Neural cell (in vitro differentiated cells): ENCODE data around the gene KATNAL1.

ENCODE experiments used
- RAD21 ChIP-seq: fragments of 450-650 bp; conservative IDR thresholded peaks from 2 replicates; pipeline ENCODE4 v1.6.1; 2014; ENCODE audit warnings: antibody characterized with exemption, mild to moderate bottlenecking, moderate library complexity
- TF ChIP-seq, protein P1 (sequence below): fragments of 450-650 bp; IDR thresholded peaks from 2 replicates; pipeline ENCODE4 v1.5.1; 2014; ENCODE audit warnings: antibody characterized with exemption, mild to moderate bottlenecking, moderate library complexity; ENCODE audit not compliant: poor library complexity, severe bottlenecking

GRCh38 chr13:30253830-30254229, 53.5 kb downstream of the KATNAL1 start:
- TF ChIP-seq, protein P1, sequence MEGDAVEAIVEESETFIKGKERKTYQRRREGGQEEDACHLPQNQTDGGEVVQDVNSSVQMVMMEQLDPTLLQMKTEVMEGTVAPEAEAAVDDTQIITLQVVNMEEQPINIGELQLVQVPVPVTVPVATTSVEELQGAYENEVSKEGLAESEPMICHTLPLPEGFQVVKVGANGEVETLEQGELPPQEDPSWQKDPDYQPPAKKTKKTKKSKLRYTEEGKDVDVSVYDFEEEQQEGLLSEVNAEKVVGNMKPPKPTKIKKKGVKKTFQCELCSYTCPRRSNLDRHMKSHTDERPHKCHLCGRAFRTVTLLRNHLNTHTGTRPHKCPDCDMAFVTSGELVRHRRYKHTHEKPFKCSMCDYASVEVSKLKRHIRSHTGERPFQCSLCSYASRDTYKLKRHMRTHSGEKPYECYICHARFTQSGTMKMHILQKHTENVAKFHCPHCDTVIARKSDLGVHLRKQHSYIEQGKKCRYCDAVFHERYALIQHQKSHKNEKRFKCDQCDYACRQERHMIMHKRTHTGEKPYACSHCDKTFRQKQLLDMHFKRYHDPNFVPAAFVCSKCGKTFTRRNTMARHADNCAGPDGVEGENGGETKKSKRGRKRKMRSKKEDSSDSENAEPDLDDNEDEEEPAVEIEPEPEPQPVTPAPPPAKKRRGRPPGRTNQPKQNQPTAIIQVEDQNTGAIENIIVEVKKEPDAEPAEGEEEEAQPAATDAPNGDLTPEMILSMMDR = no peak
- TF ChIP-seq RAD21 = no peak
